ENCODE results near the gene ARPP21.

Gene ARPP21

GRCh38 chr3:35737934-35738706 lies 98.8 kb downstream of the ARPP21 start:
- Histone ChIP-seq H3K79me2 (ENCODE audit: control insufficient read depth, low read length) (no peaks in the 10 kb centered on the region), H4K20me1 (ENCODE audit: control insufficient read depth, insufficient read depth, low read depth, low read length) (no peaks in the 10 kb centered on the region), H3K4me3 (ENCODE audit: low read length) (no peak overlapping the region), H3K36me3 (ENCODE audit: control insufficient read depth, low read length) (no peaks in the 10 kb centered on the region), H3K4me2 (ENCODE audit: low read length) (no peak overlapping the region), H3F3A (ENCODE audit: control insufficient read depth, insufficient read depth) (no peaks in the 10 kb centered on the region), H3K4me1 (ENCODE audit: control insufficient read depth, low read length) (no peaks in the 10 kb centered on the region), H3K27me3 (ENCODE audit: control insufficient read depth, low read length) (no peaks in the 10 kb centered on the region), H3K9me3 (ENCODE audit: control insufficient read depth, insufficient read depth, low read length) (no peaks in the 10 kb centered on the region), H3K27ac (ENCODE audit: low read depth, low read length) (no peak overlapping the region), H3K9me2 (replicated peaks; ENCODE audit: control insufficient read depth, low read length) (no peaks in the 10 kb centered on the region)
- TF ChIP-seq EZH2phosphoT487 (IDR thresholded peaks at IDR 0.05; ENCODE audit: borderline replicate concordance, low read length), result no peak
- no peak for TF ChIP-seq CTCF (IDR thresholded peaks at IDR 0.05; ENCODE audit: low read depth, low read length, poor library complexity, severe bottlenecking)

DNA sequence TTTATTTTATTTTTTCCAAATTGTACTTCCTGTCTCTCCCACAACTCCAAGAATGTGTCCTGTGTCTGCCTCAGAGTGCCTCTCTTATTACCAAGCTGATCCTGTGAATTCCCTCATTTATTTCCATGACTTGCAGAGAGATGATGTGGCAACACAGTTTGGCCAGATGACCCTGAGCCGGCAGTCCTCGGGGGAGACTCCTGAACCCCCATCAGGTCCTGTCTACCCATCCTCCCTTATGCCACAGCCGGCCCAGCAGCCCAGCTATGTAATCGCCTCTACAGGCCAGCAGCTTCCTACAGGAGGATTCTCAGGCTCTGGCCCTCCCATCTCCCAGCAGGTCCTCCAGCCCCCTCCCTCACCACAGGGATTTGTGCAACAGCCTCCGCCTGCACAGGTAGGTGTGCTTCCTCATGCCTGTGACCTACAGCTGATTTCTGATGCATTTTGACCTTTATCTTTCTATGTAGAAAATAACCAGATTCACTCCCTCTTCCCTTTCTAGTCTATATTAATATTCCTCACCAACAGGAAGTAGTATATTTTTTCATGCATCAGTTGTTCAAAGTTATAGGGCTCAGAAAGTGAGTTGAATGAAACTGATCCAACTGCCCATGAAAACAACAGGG lies 100.0 kb downstream of the ARPP21 start:
- H3K79me2 ChIP-seq (ENCODE audit: control insufficient read depth, low read length), result no peaks in the 10 kb centered on the region
- H3K27me3 ChIP-seq (ENCODE audit: control insufficient read depth, low read length), result no peaks in the 10 kb centered on the region
- H3K4me1 ChIP-seq (ENCODE audit: control insufficient read depth, low read length), result no peaks in the 10 kb centered on the region
- H3K4me2 ChIP-seq (ENCODE audit: low read length), result no peak overlapping the region
- H3F3A ChIP-seq (ENCODE audit: control insufficient read depth, insufficient read depth), result no peaks in the 10 kb centered on the region
- H4K20me1 ChIP-seq (ENCODE audit: control insufficient read depth, insufficient read depth, low read depth, low read length), result no peaks in the 10 kb centered on the region
- H3K27ac ChIP-seq (ENCODE audit: low read depth, low read length), result no peak overlapping the region
- TF ChIP-seq CTCF (IDR thresholded peaks at IDR 0.05; ENCODE audit: low read depth, low read length, poor library complexity, severe bottlenecking), result no peak
- no peak for TF ChIP-seq EZH2phosphoT487 (IDR thresholded peaks at IDR 0.05; ENCODE audit: borderline replicate concordance, low read length)
- H3K4me3 ChIP-seq (ENCODE audit: low read length), result no peak overlapping the region
- no peaks in the 10 kb centered on the region for H3K9me2 ChIP-seq (replicated peaks; ENCODE audit: control insufficient read depth, low read length)
- H3K36me3 ChIP-seq (ENCODE audit: control insufficient read depth, low read length), result no peaks in the 10 kb centered on the region
- no peaks in the 10 kb centered on the region for H3K9me3 ChIP-seq (ENCODE audit: control insufficient read depth, insufficient read depth, low read length)

DNA sequence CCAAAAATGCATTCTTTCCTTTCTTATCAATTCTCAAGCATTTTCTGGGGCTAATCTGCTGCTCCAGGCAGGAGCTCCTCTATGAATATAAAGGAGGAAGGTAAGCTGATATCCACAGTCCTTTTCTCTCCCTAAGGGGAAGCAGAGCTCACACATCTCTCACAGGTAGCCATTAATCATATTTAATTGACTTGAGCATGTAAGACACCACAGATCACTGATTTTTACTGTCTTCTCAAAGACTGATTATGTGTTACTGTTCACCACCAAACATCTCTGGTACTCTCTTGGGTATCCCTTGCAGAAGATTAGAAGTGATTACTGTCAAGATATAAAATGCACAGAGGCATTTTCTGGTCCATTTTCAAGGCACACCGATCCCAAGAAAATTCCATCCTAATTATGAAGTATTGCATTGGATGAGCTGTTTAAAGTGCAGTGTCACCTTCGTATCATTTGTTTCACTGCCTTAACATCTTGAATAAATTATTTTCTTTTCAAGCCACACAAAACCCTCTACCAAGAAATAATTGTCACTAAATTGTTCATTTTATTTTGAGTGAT lies 100.7 kb downstream of the ARPP21 start:
- Histone ChIP-seq H3K4me1 (ENCODE audit: control insufficient read depth, low read length) (no peaks in the 10 kb centered on the region), H3K27me3 (ENCODE audit: control insufficient read depth, low read length) (no peaks in the 10 kb centered on the region), H3K79me2 (ENCODE audit: control insufficient read depth, low read length) (no peaks in the 10 kb centered on the region), H3K36me3 (ENCODE audit: control insufficient read depth, low read length) (no peaks in the 10 kb centered on the region), H3K27ac (ENCODE audit: low read depth, low read length) (no peak overlapping the region), H3K9me3 (ENCODE audit: control insufficient read depth, insufficient read depth, low read length) (no peaks in the 10 kb centered on the region), H3K4me3 (ENCODE audit: low read length) (no peak overlapping the region), H4K20me1 (ENCODE audit: control insufficient read depth, insufficient read depth, low read depth, low read length) (no peaks in the 10 kb centered on the region), H3F3A (ENCODE audit: control insufficient read depth, insufficient read depth) (no peaks in the 10 kb centered on the region), H3K9me2 (replicated peaks; ENCODE audit: control insufficient read depth, low read length) (no peaks in the 10 kb centered on the region), H3K4me2 (ENCODE audit: low read length) (no peak overlapping the region)
- TF ChIP-seq CTCF (IDR thresholded peaks at IDR 0.05; ENCODE audit: low read depth, low read length, poor library complexity, severe bottlenecking) (no peak), EZH2phosphoT487 (IDR thresholded peaks at IDR 0.05; ENCODE audit: borderline replicate concordance, low read length) (no peak)

Measured in DOHH2 (cell line).